Liver (tissue), 9 donors: Measurements from ENCODE around the gene INPP5J. TPM values are rescaled to one million over a fixed set of nuclear protein-coding genes. Genes with fewer than 3 reads are reported as not detected.
A peak's percentile ranks its signal among the peaks of the same experiment; 100 is the strongest.

ENCODE experiments used
- DNase-seq: peaks from one replicate; pipeline ENCODE4 v3.0.0-alpha.2; 2017; ENCODE audit warnings: low spot score
- H3K27ac ChIP-seq, 2 donors: one replicate each; pipeline ENCODE4 v1.7.0; 2013; ENCODE audit warnings: inconsistent platforms in 2 of 2, low read length in 2 of 2, control low read depth in 1 of 2, low read depth in 1 of 2, mild to moderate bottlenecking in 1 of 2
- H3K27me3 ChIP-seq, 4 donors: one replicate each; pipeline versions ENCODE4 v1.6.1 to v1.7.0; 2013; ENCODE audit warnings: low read length in 3 of 4, inconsistent platforms in 1 of 4, mild to moderate bottlenecking in 1 of 4, moderate library complexity in 1 of 4; ENCODE audit not compliant: control insufficient read depth in 4 of 4, insufficient read depth in 4 of 4
- H3K36me3 ChIP-seq, 4 donors: one replicate each; pipeline versions ENCODE4 v1.6.1 to v1.7.0; 2013; ENCODE audit warnings: low read length in 3 of 4, mild to moderate bottlenecking in 3 of 4, low read depth in 1 of 4, moderate library complexity in 1 of 4; ENCODE audit not compliant: control insufficient read depth in 4 of 4, insufficient read depth in 3 of 4
- H3K4me1 ChIP-seq, 4 donors: one replicate each; pipeline versions ENCODE4 v1.6.1 to v1.7.0; 2013; ENCODE audit warnings: low read length in 3 of 4, mild to moderate bottlenecking in 3 of 4, moderate library complexity in 1 of 4; ENCODE audit not compliant: control insufficient read depth in 4 of 4, insufficient read depth in 4 of 4
- H3K4me3 ChIP-seq, 3 donors: one replicate each; pipeline versions ENCODE4 v1.6.1 to v1.7.0; 2013; ENCODE audit warnings: low read length in 3 of 3, control low read depth in 1 of 3, low read depth in 1 of 3, mild to moderate bottlenecking in 1 of 3
- H3K9ac ChIP-seq, 2 donors: one replicate each; pipeline ENCODE4 v1.7.0; 2013; ENCODE audit warnings: low read length in 2 of 2, mild to moderate bottlenecking in 2 of 2, moderate library complexity in 2 of 2, control low read depth in 1 of 2, low read depth in 1 of 2
- H3K9me3 ChIP-seq, 4 donors: one replicate each; pipeline versions ENCODE4 v1.6.1 to v1.7.0; 2013; ENCODE audit warnings: low read length in 3 of 4; ENCODE audit not compliant: control insufficient read depth in 4 of 4
- EGR1 ChIP-seq, 2 donors: IDR thresholded peaks; 2 replicates each; pipeline ENCODE4 v1.6.1; 2016 to 2018; ENCODE audit warnings: antibody characterized with exemption in 2 of 2, low read depth in 2 of 2
- FOXA1 ChIP-seq: IDR thresholded peaks from 2 replicates; pipeline ENCODE4 v1.6.1; 2016; ENCODE audit warnings: antibody characterized with exemption
- FOXA2 ChIP-seq: IDR thresholded peaks from 2 replicates; pipeline ENCODE4 v1.6.1; 2016; ENCODE audit warnings: antibody characterized with exemption
- GABPA ChIP-seq, 2 donors: IDR thresholded peaks in 1 of 2; conservative IDR thresholded peaks in 1 of 2; 2 replicates each; pipeline ENCODE4 v1.6.1; 2016; ENCODE audit warnings: antibody characterized with exemption in 2 of 2, mild to moderate bottlenecking in 1 of 2, moderate library complexity in 1 of 2
- HNF4A ChIP-seq, 2 donors: conservative IDR thresholded peaks; 2 replicates each; pipeline ENCODE4 v1.6.1; 2016; ENCODE audit warnings: antibody characterized with exemption in 2 of 2, mild to moderate bottlenecking in 2 of 2
- HNF4G ChIP-seq: IDR thresholded peaks from 2 replicates; pipeline ENCODE4 v1.6.1; 2016; ENCODE audit warnings: antibody characterized with exemption
- NR2F2 ChIP-seq: IDR thresholded peaks from 2 replicates; pipeline ENCODE4 v1.6.1; 2016; ENCODE audit warnings: antibody characterized with exemption
- RAD21 ChIP-seq, 2 donors: IDR thresholded peaks; 2 replicates each; pipeline ENCODE4 v1.6.1; 2016; ENCODE audit warnings: antibody characterized with exemption in 2 of 2, mild to moderate bottlenecking in 2 of 2
- SP1 ChIP-seq: IDR thresholded peaks from 2 replicates; pipeline ENCODE4 v1.6.1; 2018; ENCODE audit warnings: antibody characterized with exemption, mild to moderate bottlenecking
- YY1 ChIP-seq: IDR thresholded peaks from 2 replicates; pipeline ENCODE4 v1.6.1; 2016; ENCODE audit warnings: antibody characterized with exemption, mild to moderate bottlenecking
- WGBS: extraction: QIAGEN DNeasy Blood & Tissue Kit; methylation state at CpG from one replicate; pipeline ENCODE4 v1.1.7; 2013; 5-methylcytosine and 5-hydroxymethylcytosine counted together
- polyA plus RNA-seq, 2 donors: library from polyadenylated mRNA; stranded (reverse) in 1 of 2; unstranded in 1 of 2; fragments of 200-250 nt in 1 of 2; fragments of >200 nt in 1 of 2; fragmentation: Nextera tagmentation in 1 of 2; extraction: Ambion mirVana in 1 of 2; gene quantifications; one replicate each; pipeline versions ENCODE4 v1.2.1 to v1.2.3, GENCODE V29; 2013 to 2015
- total RNA-seq, 2 donors: library from RNA; depleted of rRNA; stranded (reverse); fragments of >200 nt; gene quantifications; one replicate each; pipeline ENCODE4 v1.2.3, GENCODE V29; 2014
- TF ChIP-seq, protein P1 (sequence below): fragments of 150-350 bp; IDR thresholded peaks from 2 replicates; pipeline ENCODE4 v1.5.1; 2017; ENCODE audit warnings: improper control_type of control experiment, low read depth, low read length; ENCODE audit not compliant: missing input control
- TF ChIP-seq, protein P2 (sequence below): IDR thresholded peaks from 2 replicates; pipeline ENCODE4 v1.6.1; 2016; ENCODE audit warnings: antibody characterized with exemption
- donor health status: healthy.
- donor health status: healthy.
- donor health status: healthy.
- donor health status: healthy.
- donor health status: healthy.

Gene INPP5J
- total and polyA plus RNA-seq, 4 donors: 0.06 to 0.17 (median 0.11) TPM

DNA sequence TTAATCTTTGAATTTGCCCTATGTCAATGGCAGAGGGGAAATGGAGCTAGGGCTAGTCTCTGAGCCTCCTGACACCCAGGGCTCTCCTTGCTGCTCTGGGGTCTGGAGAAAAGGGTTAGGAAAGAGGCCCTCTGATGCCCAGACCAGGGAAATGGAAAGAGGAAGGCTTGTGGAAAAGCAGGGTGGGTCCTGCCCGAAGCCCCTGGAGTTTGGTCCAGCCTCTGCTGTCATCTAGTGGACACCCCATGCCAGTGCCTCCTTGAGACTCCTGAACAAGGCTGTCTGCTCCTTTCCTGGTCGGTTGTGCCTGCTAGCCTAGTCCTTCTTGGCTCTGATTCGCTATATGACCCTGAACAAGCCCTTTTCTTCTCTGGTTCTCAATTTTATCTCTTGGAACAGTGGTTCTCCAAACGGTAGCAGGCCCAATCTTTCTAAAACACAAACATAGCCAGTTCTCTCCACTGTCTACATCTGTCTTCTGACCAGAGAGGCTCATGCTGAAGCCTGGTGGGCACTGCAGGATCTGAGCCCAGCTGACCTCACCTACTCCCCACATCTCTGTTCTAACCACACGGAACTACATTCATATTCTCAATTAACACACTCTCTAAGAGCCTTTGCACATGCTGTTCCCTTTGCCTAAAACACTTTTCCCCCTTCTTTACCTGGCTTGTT, 26.3 kb downstream of the INPP5J start:
- no peaks in the 10 kb centered on the region for H3K36me3 ChIP-seq
- H3K4me1 ChIP-seq: no peaks in the 10 kb centered on the region
- no peaks in the 10 kb centered on the region for H3K27me3 ChIP-seq
- peak; percentile 56 for DNase-seq
- H3K27ac ChIP-seq: no peak overlapping the region
- WGBS: 33% methylated on average over 5 of the region's 5 CpGs
- peaks cover 0 to 7% (median 2%) of the 10 kb centered on the region in 4 donors for H3K9me3 ChIP-seq
- TF ChIP-seq, protein P1, sequence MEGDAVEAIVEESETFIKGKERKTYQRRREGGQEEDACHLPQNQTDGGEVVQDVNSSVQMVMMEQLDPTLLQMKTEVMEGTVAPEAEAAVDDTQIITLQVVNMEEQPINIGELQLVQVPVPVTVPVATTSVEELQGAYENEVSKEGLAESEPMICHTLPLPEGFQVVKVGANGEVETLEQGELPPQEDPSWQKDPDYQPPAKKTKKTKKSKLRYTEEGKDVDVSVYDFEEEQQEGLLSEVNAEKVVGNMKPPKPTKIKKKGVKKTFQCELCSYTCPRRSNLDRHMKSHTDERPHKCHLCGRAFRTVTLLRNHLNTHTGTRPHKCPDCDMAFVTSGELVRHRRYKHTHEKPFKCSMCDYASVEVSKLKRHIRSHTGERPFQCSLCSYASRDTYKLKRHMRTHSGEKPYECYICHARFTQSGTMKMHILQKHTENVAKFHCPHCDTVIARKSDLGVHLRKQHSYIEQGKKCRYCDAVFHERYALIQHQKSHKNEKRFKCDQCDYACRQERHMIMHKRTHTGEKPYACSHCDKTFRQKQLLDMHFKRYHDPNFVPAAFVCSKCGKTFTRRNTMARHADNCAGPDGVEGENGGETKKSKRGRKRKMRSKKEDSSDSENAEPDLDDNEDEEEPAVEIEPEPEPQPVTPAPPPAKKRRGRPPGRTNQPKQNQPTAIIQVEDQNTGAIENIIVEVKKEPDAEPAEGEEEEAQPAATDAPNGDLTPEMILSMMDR: peak; percentile 82
- no peak for TF ChIP-seq HNF4G
- TF ChIP-seq FOXA1: no peak
- TF ChIP-seq HNF4A (conservative IDR thresholded peaks at IDR 0.05): no peak
- no peak for TF ChIP-seq YY1
- no peak for TF ChIP-seq GABPA (IDR thresholded peaks at IDR 0.05 in 1 of 2, conservative IDR thresholded peaks at IDR 0.05 in 1 of 2)
- TF ChIP-seq EGR1 (IDR thresholded peaks at IDR 0.05; ENCODE audit: low read depth in 2 of 2): no peak
- TF ChIP-seq FOXA2: no peak
- peak; percentile 79 to 89 for TF ChIP-seq RAD21 (IDR thresholded peaks at IDR 0.05)
- no peak overlapping the region for H3K4me3 ChIP-seq
- no peak overlapping the region for H3K9ac ChIP-seq

DNA sequence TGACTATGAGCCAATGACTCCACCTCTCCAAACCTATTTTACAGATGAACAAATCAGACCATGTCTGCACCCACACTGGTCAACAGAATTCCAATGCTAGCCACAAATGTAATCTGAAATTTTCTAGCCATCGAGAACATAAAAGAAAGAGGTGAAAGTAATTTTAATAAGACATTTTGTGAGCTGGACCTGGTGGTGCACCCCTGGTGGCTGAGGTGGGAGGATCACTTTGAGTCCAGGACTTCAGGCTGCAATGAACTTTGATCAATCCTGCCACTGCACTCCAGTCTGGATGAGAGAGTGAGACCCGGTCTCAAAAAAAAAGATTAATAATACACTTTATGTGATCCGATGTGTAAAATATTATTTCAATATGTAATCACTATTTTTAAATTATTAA, 27.8 kb downstream of the INPP5J start:
- no peaks in the 10 kb centered on the region for H3K27me3 ChIP-seq
- no peaks in the 10 kb centered on the region for H3K4me1 ChIP-seq
- DNase-seq: no peak
- no peak overlapping the region for H3K4me3 ChIP-seq
- H3K27ac ChIP-seq: no peak overlapping the region
- no peak for TF ChIP-seq HNF4G
- TF ChIP-seq RAD21 (IDR thresholded peaks at IDR 0.05): peak; percentile 17 to 48
- TF ChIP-seq HNF4A (conservative IDR thresholded peaks at IDR 0.05): peak; percentile 57 to 80
- TF ChIP-seq SP1: peak; percentile 38
- TF ChIP-seq, protein P1: peak; percentile 43
- H3K9me3 ChIP-seq: peaks cover 0 to 7% (median 2%) of the 10 kb centered on the region in 4 donors
- no peaks in the 10 kb centered on the region for H3K36me3 ChIP-seq
- 39% methylated on average over 3 of the region's 3 CpGs for WGBS
- H3K9ac ChIP-seq: no peak overlapping the region

DNA sequence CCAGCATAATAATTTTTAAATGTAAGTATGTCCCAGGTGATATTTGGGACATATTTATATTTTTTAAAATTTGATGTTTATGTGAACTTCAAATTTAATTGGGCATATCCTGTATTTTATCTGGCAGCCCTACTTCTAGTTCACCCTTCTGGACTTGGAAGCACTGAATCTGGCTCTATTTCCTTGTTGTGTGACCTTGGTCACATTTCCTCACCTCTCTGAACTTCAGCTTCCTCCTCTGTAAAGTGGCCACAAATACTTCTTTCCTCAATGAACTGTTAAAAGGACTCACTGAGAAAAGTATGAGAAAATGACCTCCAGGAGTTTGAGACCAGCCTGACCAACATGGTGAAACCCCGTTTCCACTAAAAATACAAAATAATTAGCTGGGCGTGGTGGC, 29.1 kb downstream of the INPP5J start:
- Histone ChIP-seq H3K36me3 (no peaks in the 10 kb centered on the region), H3K27ac (no peak overlapping the region), H3K9ac (no peak overlapping the region), H3K9me3 (peaks cover 0 to 7% (median 2%) of the 10 kb centered on the region in 4 donors), H3K4me1 (no peaks in the 10 kb centered on the region), H3K4me3 (no peak overlapping the region), H3K27me3 (no peaks in the 10 kb centered on the region)
- WGBS: 86% methylated on average over 2 of the region's 2 CpGs
- TF ChIP-seq HNF4A (conservative IDR thresholded peaks at IDR 0.05): no peak
- TF ChIP-seq, protein P2, sequence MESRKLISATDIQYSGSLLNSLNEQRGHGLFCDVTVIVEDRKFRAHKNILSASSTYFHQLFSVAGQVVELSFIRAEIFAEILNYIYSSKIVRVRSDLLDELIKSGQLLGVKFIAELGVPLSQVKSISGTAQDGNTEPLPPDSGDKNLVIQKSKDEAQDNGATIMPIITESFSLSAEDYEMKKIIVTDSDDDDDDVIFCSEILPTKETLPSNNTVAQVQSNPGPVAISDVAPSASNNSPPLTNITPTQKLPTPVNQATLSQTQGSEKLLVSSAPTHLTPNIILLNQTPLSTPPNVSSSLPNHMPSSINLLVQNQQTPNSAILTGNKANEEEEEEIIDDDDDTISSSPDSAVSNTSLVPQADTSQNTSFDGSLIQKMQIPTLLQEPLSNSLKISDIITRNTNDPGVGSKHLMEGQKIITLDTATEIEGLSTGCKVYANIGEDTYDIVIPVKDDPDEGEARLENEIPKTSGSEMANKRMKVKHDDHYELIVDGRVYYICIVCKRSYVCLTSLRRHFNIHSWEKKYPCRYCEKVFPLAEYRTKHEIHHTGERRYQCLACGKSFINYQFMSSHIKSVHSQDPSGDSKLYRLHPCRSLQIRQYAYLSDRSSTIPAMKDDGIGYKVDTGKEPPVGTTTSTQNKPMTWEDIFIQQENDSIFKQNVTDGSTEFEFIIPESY: no peak
- TF ChIP-seq NR2F2: peak; percentile 95
- TF ChIP-seq GABPA (IDR thresholded peaks at IDR 0.05 in 1 of 2, conservative IDR thresholded peaks at IDR 0.05 in 1 of 2): no peak
- DNase-seq: no peak
